Right atrium auricular region (tissue), 2 donors: ENCODE results near the gene TMEM240. TPM values are rescaled to one million over a fixed set of nuclear protein-coding genes. Genes with fewer than 3 reads are reported as not detected.
"Not testable (repeated sequence)": the region's sequence is repeated elsewhere in the genome, so short reads cannot be mapped to it uniquely, and the experiment has no call there.

Experiments
- DNase-seq: peaks from one replicate; pipeline ENCODE4 v3.0.0-alpha.2; 2019; ENCODE audit warnings: low spot score
- H3K27ac ChIP-seq, 2 donors: fragments of 200-600 bp; sonication (generic); 1 replicate in 1 of 2; 2 replicates in 1 of 2; pipeline ENCODE4 v1.5.1; 2016 to 2019
- H3K27me3 ChIP-seq, 2 donors: fragments of 200-600 bp; sonication (generic); one replicate each; pipeline versions ENCODE4 v1.5.1 to v1.6.0; 2017 to 2019
- H3K36me3 ChIP-seq: fragments of 200-600 bp; sonication (generic); one replicate; pipeline ENCODE4 v1.5.1; 2016
- H3K4me1 ChIP-seq, 2 donors: fragments of 200-600 bp; sonication (generic); one replicate each; pipeline versions ENCODE4 v1.5.1 to v1.6.0; 2017 to 2019
- H3K4me3 ChIP-seq, 2 donors: fragments of 200-600 bp; sonication (generic); 1 replicate in 1 of 2; 2 replicates in 1 of 2; pipeline ENCODE4 v1.5.1; 2017 to 2019; ENCODE audit warnings: mild to moderate bottlenecking in 1 of 2, moderate library complexity in 1 of 2
- H3K9me3 ChIP-seq, 2 donors: fragments of 200-600 bp; sonication (generic); one replicate each; pipeline ENCODE4 v1.5.1; 2019
- CTCF ChIP-seq, 2 donors: fragments of 200-600 bp; sonication (generic); IDR thresholded peaks; one replicate each; pipeline ENCODE4 v1.5.1; 2019; ENCODE audit warnings: antibody characterized with exemption in 2 of 2
- total RNA-seq, 2 donors: library from RNA; depleted of rRNA; stranded (reverse); fragments of >200 nt; gene quantifications; one replicate each; pipeline ENCODE4 v1.1.0, GENCODE V29; 2016

Gene TMEM240
- total RNA-seq, 2 donors from 2014 or later = 1.4 to 2.8 TPM

DNA sequence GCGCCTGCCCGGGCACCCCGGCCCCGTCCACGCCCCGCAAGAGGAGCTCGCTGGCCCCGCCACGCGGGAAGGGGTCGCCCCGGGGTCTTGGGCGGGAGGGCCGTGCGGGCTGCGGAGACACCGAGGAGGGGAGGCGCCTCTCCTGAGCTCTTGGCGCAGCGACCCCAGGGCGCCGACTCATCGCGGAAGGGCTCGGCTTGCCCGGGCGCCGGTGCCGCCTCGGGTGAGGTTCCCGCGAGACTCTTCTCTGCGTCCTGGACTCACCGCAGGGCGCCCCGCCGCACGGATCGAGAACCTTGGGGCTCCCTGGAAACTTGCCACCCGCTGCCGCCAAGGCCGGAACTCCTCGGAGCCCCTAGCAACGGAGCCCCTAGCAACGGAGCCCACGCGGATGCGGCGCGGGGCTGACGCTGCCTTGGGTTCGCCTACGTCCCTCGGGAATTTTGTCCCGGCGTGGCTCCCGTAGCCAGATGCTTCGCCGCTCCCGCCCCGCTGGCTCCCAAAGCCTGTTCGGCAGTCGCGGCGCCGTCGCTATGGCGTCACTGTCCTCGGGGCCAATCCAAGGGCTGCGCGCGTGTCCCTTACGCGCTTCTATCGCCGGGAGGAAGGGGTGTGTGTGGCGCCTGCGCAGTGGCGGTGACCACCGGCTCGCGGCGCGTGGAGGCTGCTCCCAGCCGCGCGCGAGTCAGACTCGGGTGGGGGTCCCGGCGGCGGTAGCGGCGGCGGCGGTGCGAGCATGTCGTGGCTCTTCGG, 28.7 kb downstream of the TMEM240 start, which contains the start of gene ATAD3A:
Gene ATAD3A (plus strand): TSS at position 630 of the 753 bp plus-strand sequence. CDS start 107 bp downstream, at position 737.
- TF ChIP-seq CTCF (IDR thresholded peaks at IDR 0.05) = no peak

DNA sequence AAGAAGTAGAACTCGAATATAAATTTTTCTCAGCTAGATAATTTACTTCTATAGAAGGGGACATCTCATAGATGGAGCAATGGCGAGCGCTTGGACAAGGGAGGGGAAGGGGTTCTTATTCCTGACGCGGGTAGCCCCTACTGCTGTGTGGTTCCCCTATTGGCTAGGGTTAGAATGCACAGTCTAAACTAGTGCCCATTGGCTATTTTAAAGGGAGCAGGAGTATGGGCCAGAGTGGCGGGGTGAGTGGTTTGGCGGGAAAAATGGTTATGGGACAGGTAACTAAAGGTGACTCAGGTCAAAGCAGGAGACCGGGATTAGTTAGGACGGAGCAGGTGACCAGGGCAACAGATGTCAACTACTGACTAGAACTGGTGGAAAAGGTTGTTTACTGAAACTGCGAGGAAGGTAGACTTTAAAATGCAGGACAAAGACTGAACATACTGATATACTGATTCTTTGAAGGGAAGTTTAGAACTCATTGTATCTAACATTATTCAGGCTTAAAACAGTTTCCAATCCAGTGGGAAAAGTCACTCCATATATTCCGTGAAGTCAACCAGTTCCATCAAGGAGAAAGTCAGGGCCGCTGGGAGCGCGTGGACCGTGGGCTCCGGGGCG, 29.4 kb downstream of the TMEM240 start:
- H3K4me3 ChIP-seq = peak overlapping the region; percentile 94 to 95
- H3K4me1 ChIP-seq = peaks cover 0 to 12% of the 10 kb centered on the region in 2 donors
- no peaks in the 10 kb centered on the region for H3K9me3 ChIP-seq
- H3K27ac ChIP-seq = peak overlapping the region; percentile 90 to 94
- H3K27me3 ChIP-seq = no peaks in the 10 kb centered on the region
- no peak for TF ChIP-seq CTCF (IDR thresholded peaks at IDR 0.05)
- no peaks in the 10 kb centered on the region for H3K36me3 ChIP-seq
- DNase-seq = no peak

More for the DNA sequence above, 28.7 kb downstream of the TMEM240 start, which contains the start of gene ATAD3A:
- peak within 1 kb of the TSS; percentile 90 to 94 for H3K27ac ChIP-seq
- H3K4me3 ChIP-seq = peak within 1 kb of the TSS; percentile 94 to 95
- peaks cover 0 to 12% of the 10 kb centered on the region in 2 donors for H3K4me1 ChIP-seq
- DNase-seq = peak; percentile 98
- no peaks in the 10 kb centered on the region for H3K9me3 ChIP-seq
- H3K27me3 ChIP-seq = no peaks in the 10 kb centered on the region
- peaks cover under 1% of the 10 kb centered on the region for H3K36me3 ChIP-seq

DNA sequence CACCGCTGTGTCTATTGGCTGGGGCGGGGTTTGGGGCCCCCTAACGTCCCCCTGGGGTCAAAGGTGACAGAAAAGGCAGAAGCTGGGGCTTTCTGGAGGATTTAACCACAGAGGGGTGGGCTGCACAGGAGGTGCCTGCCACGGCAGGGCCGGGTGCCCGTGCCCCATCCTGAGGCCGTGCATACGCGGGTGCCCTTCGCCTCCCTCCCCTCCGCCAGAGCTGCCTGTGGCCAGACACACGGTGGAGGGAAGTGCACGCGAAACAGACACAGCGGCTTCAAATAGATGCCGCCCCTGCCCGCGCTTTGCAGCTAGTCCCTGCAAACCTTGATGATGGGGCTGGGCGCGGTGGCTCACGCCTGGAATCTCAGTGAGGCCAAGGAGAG, 31.0 kb downstream of the TMEM240 start:
- H3K36me3 ChIP-seq, DNase-seq, H3K27me3 ChIP-seq, H3K4me3 ChIP-seq, H3K9me3 ChIP-seq: not testable (repeated sequence)
- peaks cover 0 to 17% of the 10 kb centered on the region in 2 donors for H3K4me1 ChIP-seq
- peak overlapping the region; percentile 12 to 43 for H3K27ac ChIP-seq

DNA sequence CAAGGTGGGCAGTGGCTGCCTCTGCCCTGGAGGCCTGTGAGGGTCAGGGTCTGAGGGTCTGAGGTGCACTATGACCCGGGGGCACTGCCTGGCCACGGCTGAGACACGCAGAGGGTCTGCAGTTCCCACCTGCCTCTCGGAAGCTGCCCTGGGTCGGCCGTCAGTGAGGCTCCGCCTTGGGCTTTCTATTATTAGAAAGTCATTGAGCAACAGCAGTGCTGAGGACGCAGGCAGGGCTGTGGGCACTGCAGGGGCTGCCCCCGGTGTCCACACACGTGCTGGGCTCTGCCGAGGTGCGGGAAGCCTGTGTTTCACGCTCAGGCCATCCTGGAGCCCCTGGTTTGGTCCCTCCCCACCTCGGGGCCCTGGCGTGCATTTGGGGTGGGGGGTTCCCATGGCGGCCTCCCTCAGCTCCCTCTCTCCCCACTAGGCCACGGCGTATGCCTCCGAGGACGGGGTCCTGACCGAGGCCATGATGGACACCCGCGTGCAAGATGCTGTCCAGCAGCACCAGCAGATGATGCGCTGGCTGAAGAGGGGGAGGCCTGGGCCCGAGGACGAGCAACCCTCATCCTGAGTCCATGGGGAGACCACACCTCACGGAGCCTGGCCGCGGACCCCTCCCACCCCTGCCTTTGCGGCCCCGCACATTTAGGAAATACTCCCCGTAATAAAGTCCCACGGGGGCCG, 31.5 kb downstream of the TMEM240 start:
- H3K36me3 ChIP-seq, DNase-seq, H3K4me3 ChIP-seq, H3K9me3 ChIP-seq, H3K27me3 ChIP-seq: not testable (repeated sequence)
- Histone ChIP-seq H3K4me1 (peaks cover 0 to 17% of the 10 kb centered on the region in 2 donors), H3K27ac (peak overlapping the region; percentile 12 to 43)

DNA sequence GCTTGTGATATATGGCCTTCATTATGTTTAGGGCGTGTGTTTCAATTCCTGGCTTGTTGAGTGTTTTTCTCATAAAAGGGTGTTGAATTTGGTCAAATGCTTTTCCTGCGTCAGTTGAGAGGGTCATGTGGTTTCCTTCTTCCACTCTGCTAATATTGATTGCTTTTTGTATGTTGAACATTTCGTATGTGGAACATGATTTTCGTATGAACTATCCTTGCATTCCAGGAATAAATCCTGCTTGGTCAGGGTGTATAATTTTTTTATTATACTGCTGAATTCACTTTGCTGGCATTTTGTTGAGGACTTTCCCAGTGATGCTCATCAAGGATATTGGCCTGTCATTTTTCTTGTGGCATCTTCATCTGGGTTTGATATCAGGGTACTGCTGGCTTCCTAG, 33.1 kb downstream of the TMEM240 start:
- no peaks in the 10 kb centered on the region for H3K9me3 ChIP-seq
- H3K27ac ChIP-seq = no peak overlapping the region
- TF ChIP-seq CTCF (IDR thresholded peaks at IDR 0.05) = no peak
- DNase-seq = no peak
- no peak overlapping the region for H3K4me3 ChIP-seq
- no peaks in the 10 kb centered on the region for H3K36me3 ChIP-seq
- no peaks in the 10 kb centered on the region for H3K27me3 ChIP-seq
- H3K4me1 ChIP-seq = peaks cover 0 to 15% of the 10 kb centered on the region in 2 donors

- H3K9me3 ChIP-seq, H3K27me3 ChIP-seq, H3K36me3 ChIP-seq, H3K4me3 ChIP-seq, DNase-seq, H3K4me1 ChIP-seq: not testable (repeated sequence)
- peak overlapping the region; percentile 79 to 84 for H3K27ac ChIP-seq
These were observed 34.6 kb downstream of the TMEM240 start for GRCh38 chr1:1505801-1506200.

DNA sequence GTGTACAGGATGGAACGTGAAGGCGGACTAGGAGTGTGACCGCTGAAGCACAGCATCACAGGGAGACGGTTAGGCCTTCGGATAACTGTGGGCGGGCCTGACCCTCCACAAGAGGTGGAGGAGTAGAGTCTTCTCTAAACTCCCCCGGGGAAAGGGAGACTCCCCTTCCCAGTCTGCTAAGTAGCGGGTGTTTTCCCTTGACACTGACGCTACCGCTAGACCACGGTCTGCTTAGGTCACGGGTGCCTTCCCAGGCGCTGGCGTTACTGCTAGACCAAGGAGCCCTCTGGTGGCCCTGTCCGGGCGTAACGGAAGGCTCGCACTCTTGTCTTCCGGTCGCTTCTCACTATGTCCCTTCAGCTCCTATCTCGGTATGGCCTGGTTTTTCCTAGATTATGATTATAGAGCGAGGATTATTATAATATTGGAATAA, 35.0 kb downstream of the TMEM240 start:
- H3K27me3 ChIP-seq, H3K9me3 ChIP-seq, H3K4me1 ChIP-seq, H3K36me3 ChIP-seq: not testable (repeated sequence)
- Histone ChIP-seq H3K27ac (peak overlapping the region; percentile 79 to 84), H3K4me3 (peak overlapping the region in 1 of 2 donors; percentile 27)
- TF ChIP-seq CTCF (IDR thresholded peaks at IDR 0.05) = peak; percentile 30 to 31
- peak; percentile 65 for DNase-seq
